Occipital lobe (tissue), 2 donors: Measurements from ENCODE around the gene CNBD2. TPM values are rescaled to one million over a fixed set of nuclear protein-coding genes. Genes with fewer than 3 reads are reported as not detected.
"Not testable (repeated sequence)": the region's sequence is repeated elsewhere in the genome, so short reads cannot be mapped to it uniquely, and the experiment has no call there.

Experiments
- DNase-seq: peaks from one replicate; lab custom pipeline; 2025; lab: John Stamatoyannopoulos, UW
- total RNA-seq: library from RNA; depleted of rRNA; stranded (reverse); fragments of >200 nt; gene quantifications from one replicate; pipeline ENCODE4 v1.2.3, GENCODE V29; 2014

CNBD2 gene
- total RNA-seq, 1 donor from 2014 or later: 5.5 TPM

GRCh38 chr20:36018208-36018988 is 50.0 kb downstream of the CNBD2 start:
- DNase-seq: no peak

DNA sequence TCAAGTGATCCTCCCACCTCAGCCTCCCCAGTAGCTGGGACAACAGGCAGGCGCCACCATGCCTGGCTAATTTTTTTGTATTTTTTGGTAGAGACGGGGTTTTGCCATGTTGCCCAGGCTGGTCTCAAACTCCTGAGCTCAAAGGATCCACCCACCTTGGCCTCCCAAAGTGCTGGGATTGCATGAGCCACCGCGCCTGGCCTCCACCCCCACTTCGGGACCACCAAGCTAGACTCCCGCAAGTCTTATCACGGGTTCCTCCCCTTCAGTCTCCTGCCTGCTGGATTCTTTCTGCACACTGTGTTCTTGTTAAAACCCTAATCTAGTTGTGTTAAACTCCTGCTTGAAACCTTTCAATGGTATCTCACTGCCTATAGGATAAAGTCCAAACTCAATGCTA is 57.7 kb downstream of the CNBD2 start:
- not testable (repeated sequence) for DNase-seq

DNA sequence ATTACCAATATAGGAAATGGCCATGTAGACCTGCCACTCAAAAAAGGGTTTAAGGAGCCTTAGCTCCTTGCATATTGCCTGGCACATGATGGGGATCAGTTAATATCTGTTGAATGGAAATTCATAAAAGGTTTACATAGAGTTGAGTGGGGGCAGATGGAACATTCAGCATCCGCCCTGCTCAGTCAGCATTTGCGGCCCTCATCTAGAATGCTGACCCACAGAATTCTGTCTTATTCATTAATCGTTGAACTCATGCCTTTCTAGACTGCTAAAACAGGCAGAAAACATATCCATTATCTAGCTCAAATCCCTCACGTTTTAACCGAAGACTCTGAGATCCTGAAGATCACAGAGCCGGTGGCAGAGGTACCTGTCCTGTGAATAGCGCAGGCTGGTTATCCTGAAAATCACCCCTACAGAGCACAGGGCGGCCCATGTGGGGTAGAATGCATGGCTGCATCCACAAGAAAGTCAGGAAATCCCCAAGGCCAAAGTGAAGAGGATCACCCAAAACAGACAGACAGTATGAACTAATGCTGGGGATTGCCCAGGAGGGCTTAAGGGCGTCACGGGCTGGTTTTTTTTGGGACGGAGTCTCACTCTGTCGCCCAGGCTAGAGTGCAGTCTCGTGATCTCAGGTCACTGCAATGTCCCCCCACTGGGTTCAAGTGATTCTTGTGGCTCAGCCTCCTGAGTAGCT is 59.9 kb downstream of the CNBD2 start:
- no peak for DNase-seq

DNA sequence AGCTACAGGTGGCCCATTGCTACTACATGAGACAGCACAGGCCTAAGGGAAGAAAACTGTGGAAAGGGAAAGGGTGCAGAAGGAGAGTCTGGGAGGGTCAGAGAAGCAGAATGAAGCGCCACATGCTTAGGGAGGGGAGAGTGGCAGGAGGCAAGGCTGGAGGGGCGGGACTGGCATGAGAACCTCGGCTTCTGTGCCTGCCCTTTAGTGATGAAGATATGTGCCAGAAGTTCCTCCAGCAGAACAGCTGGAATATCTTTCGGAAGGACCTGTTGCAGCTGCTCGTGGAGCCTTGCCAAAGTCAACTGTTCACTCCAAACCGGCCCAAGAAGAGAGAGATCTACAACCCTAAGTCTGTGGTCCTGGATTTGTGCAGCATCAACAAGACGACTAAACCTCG is 61.8 kb downstream of the CNBD2 start:
- no peak for DNase-seq

- no peak for DNase-seq
Measured at GRCh38 chr20:36031806-36032205, 63.4 kb downstream of the CNBD2 start.

DNA sequence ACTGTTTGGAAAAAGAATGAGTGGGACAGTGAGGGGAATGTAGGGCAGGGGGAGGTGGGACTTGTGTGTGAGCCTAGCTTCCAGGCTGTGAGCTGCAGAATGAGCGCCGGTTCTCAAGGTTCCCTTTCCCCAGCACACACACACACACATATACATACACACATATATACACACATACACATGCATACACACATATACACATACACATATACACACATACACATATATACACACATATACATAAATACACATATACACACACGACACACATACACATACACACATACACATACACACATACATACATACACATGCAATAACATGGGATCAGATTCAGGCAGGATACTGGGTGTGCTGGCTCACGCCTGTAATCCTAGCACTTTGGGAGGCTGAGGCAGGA is 66.5 kb downstream of the CNBD2 start:
- DNase-seq: no peak

GRCh38 chr20:36035745-36036144 is 67.4 kb downstream of the CNBD2 start:
- DNase-seq: no peak

GRCh38 chr20:36036688-36037087 is 68.3 kb downstream of the CNBD2 start:
- no peak for DNase-seq

DNA sequence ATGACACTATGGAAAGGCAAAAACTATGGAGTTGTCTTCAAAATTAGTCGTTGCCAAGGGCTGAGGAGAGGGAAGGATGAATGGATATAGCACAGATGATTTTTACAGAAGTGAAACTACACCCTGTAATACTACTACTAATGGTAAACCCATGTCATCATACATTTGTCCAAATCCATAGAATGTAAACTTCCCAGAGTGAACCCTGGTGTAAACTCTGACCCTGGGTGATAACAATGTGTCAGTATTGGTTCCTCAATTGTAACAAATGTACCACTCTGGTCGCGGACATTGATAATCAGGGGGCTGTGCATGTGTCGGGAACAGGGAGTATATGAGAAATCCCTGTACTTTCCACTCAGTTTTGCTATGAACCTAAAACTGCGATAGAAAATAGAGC is 72.2 kb downstream of the CNBD2 start:
- no peak for DNase-seq

- DNase-seq: no peak
Measured at GRCh38 chr20:36043441-36043840, 75.1 kb downstream of the CNBD2 start.

- DNase-seq: no peak
Measured at GRCh38 chr20:36043892-36044515, 75.6 kb downstream of the CNBD2 start.

GRCh38 chr20:36045373-36045714 is 77.0 kb downstream of the CNBD2 start:
- no peak for DNase-seq

DNA sequence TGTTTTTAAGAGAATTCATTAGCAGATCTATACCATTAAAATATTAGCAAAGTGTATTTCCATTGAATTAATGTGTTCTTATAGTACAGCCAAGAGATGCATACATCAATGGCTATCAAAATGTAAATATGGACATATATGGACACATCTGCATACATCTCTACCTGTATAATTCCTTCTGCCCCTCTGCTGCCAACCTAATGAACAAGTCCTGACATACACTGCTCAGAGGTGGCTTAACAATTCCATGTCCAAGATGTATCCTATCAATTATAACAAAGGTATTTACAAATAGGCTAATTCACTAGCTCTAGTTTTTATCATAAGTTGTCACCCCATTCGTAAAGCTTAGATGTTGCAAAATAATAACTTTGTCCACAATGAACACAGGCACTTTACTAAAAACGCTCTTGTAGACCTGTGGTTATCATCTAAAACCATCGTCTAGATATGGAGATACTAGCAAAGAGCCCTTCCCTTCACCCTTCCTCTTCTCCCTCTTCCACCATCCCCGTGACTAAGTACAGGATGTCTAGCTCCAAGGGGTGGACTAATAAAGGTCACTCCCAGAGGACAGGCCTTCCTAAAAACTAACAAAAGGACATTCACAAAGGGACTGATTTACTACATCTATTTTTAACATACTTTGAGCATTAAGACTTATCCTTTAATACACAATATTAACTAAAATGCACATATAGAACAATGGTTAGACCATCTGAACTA is 77.8 kb downstream of the CNBD2 start:
- not testable (repeated sequence) for DNase-seq

- DNase-seq: not testable (repeated sequence)
Measured at GRCh38 chr20:36049408-36049807, 81.0 kb downstream of the CNBD2 start.

- peak; percentile 88 for DNase-seq
Measured at GRCh38 chr20:36050436-36051317, 82.3 kb downstream of the CNBD2 start.

GRCh38 chr20:36051318-36052116 is 83.1 kb downstream of the CNBD2 start:
- DNase-seq: no peak

DNA sequence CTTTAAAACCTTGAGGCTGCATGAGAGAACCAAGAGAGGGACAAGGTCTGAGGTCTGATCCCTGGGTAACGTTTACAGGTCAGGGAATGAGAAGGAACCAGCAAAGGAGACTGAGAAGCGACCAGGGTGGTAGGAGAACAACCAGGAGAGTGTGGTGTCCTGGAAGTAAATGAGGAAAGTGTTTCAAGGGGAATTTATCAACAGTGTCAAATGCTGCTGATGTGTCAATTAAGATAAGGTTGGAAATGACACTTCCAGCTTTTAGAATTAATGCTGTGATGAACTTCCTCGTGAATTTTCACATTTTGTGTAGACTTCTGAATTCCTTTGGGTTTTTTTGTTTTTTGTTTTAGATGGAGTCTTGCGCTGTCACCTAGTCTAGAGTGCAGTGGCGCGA is 83.7 kb downstream of the CNBD2 start:
- DNase-seq: no peak

- DNase-seq: not testable (repeated sequence)
Measured at GRCh38 chr20:36053863-36054518, 85.6 kb downstream of the CNBD2 start.

DNA sequence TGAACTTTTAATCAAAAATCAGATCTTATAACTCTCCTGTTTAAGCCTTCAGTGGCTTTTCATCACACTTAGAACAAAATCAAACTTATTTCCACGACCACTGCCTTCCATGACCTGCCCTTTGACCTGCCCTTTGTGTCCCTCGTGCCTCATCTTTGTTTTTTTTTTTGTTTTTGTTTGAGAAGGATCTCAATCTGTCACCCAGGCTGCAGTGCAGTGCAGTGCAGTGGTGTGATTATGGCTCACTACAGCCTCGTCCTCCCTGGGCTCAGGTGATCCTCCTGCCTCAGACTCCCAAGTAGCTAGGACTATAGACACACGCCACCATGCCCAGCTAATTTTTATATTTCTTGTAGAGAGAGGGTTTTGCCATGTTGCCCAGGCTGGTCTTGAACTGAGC is 86.8 kb downstream of the CNBD2 start:
- DNase-seq: no peak

GRCh38 chr20:36060676-36061075 is 92.3 kb downstream of the CNBD2 start:
- no peak for DNase-seq
